ENCODE data around the gene LRP1.
"Not testable (repeated sequence)": the region's sequence is repeated elsewhere in the genome, so short reads cannot be mapped to it uniquely, and the experiment has no call there.

The LRP1 gene

DNA sequence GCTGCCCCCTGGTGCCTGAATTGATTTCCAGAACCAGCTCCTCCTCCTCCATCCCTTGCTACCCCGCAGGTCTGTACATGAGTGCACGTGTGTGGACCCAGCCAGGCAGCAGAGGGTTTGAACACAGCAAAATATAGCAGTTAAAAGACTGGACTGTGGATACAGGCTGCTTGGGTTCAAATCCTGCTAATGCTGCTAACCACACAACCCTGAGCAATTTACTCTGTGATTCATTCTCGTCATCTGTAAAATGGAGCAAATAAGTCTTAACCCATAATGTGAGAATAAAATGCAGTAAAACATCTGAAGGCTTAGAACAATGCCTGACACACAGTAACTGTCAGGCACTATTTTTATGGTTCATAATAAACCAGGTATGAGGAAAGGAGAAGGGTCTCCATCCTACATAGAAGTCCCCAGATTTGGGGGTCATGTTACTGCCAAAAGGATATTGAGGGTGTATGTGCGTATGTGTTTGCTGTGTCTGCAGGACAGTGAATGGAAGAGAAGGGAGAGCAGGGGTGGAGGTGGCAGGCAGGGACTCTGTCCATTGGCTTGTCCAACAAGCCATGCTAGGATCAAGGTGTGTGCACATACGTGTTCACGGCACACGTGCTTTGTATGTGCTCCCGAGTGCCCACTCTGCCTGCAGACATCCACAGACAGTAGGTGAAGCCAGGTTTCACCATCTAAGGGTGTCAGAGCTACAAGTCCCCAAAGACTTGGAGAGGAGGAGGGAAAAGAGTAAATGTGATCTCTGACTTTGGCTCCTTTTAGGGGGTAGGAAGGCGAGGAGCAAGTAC, 15.6 kb upstream of the LRP1 start:
- DNase-seq: no peak

DNA sequence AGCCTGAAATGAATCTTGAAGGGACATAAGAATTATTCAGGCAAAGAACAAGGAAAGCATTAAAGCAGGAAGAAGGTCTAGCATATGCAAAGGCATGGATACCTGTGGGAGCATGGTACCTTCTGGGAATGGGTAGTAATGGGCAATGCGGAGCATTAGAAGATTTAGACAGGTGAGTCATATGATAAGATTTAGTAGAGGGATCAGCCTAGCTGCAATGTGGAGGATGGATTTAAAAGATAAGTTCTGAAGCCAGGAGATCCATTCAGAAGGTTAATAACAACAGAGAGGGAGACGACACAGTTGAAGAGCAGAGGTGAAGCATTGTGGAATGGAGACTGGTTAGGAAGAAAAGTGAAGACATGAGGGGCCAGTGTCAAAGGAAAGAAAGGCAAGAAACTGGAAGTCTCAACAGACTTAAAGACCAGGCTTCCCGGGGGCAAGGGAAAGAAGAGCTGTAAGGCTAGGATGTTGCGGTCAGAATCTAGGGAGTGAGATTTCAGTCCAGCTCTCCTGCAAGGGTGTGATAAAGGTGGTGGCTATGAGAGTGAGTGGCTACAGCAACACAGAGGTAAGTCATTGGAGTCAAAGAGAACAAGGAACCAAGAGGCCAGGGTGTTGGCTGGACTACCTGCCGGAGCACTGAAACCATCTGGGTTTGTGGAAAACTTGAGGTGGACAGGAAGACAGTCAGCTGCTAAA, 11.6 kb upstream of the LRP1 start:
- DNase-seq: no peak

DNA sequence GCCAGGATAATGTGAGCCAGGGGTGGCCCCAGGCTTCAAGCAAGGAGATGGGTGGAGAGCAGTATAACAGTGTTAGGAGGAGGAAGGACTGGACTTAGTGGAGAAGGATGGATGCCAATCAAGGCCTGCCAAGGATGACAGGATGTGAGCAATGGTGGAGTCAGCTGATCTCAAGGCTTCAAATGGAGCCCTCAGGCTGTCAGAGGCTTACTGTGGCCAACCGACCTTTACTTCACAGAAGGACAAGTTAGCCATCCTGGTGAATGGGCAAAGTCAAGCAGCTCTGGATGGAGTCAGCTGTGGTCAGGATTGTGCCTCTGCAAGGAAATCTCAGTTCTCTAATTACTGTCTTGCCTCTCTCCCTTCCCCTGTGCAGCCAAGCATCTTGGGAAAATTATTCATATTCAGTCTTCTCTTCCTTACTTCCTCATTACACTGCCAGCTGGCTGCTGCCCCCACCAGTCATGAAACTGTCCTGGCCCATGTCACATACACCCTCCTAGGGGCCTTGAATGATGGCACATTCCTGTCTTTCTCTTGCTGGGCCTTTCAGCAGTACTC, 9.5 kb upstream of the LRP1 start:
- peak; percentile 72 for DNase-seq

DNA sequence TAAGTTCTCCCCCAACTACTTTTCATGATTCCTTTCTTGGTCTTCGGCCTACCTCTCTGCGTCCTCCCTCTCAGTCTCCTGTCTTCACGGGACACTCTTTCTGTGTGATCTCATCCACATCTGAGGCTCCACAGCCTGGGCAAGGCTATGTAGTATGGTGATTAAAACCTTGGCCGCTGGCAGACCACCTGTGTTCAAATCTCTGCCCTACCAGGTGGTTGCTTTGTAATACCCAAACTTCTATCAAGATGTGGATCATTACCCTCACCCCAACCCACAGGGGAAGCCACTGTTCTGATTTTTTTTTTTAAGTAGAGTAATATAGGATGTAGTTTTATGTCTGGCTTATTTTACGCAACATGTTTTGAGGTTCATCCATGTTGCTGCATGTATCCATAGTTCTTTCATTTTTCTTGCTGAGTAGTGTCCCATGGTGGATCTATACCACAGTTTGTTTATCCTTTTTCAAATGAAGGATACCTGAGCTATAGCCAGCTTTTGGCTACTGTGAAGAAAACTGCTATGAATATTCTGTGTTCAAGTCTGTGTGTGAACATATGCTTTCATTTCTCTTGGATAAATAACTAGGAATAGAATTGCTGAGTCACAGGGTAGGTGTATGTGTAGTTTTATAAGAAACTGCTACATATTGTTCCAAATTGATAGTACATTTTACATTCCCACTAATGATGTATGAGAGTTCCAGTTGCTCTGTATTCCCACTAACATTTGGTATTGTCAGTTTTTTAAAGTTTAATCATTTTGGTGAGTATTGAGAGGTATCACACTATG, 8.8 kb upstream of the LRP1 start:
- no peak for DNase-seq

DNA sequence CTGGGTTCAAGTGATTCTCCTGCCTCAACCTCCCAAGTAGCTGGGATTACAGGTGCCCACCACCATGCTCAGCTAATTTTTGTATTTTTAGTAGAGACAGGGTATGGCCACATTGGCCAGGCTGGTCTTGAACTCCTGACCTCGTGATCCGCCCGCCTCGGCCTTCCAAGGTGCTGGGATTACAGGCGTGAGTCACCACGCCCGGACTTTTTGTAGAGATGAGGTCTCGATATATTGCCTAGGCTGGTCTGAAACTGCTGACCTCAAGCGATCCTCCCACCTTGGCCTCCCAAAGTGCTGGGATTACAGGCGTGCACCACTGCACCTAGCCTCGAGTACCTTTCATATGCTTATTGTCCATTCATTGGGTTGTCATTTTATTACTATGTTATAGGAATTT, 7.6 kb upstream of the LRP1 start:
- not testable (repeated sequence) for DNase-seq

DNA sequence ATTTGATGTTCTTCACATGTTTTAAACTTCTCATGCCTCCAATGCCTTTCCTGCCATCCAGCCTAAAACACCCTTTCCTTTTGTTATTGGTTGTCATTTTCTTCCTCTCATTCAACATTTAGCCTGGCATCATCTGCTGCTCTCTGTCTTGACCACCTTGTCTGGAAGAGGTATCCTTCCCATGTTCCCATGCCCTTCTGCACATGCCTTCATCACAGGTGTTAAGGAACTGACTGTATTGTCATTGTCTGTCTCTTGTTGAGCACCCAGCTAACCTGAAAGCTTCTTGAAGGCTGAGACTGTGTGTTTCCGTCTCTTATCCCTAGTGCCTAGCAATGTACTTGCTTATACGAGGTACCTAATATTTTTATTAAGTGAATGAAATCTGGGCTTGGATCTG, 4.5 kb upstream of the LRP1 start:
- DNase-seq: no peak

DNA sequence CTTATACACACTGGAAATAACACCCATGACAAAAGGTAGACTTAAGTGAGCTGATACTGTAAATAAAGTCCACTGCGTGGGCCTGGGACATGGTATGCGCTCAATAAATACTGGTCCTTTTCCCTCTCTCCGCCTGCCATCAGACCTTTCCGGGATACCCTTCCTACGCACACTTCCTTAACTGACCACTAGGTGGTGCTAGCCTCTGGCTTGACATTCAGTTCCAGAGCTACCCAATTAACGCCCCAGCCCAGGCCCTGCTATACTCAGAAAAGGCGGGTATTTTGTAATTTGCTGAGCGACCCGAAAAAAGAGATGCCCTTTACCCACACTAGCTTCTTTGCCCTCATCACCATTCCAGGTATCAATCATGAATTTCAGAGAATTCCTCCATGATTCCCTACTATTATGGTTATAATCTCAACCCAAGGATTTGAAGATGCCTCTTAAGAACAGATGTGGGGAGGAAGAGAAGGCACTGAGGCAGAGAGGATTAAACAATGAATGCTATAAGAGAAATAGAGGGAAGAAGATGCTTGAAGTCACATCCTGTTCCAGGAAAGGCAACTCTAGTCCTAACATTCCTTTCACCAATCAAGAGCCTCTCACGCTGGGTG, 3.9 kb upstream of the LRP1 start:
- DNase-seq: peak; percentile 77

DNA sequence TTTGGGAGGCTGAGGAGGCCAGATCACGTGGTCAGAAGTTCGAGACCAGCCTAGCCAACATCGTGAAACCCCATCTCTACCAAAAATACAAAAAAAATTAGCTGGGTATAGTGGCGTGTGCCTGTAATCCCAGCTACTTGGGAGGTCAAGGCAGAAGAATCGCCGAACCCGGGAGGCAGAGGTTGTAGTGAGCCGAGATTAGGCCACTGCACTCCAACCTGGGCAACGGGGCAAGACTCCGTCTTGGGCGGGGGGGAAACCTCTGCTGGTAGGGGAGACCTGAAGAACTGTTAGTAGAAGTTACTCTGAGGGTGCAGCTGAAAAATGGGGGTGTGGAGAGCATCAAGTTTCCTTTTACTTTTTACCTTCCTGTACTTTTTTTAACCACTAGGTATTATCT, 2.2 kb upstream of the LRP1 start:
- DNase-seq: no peak

DNA sequence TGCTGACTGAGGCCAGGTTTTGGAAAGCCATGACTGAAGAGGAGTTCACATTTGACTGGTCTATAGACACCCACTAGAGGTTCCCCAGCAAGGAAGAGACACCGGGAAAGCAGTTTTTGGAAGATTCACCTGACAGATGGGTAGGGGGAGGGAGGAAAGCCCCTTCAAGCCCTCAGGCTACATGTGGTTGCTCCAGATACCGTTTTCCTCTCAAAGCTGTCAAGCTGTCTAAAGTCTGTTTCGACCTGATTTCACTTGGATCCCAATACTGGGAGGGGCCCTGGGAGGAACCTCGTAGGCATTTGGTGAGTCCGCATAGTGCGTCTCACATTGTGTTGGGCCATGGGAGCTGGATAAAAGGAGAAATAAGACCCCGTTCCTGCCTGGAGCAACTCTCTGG, 1.7 kb upstream of the LRP1 start:
- no peak for DNase-seq

DNA sequence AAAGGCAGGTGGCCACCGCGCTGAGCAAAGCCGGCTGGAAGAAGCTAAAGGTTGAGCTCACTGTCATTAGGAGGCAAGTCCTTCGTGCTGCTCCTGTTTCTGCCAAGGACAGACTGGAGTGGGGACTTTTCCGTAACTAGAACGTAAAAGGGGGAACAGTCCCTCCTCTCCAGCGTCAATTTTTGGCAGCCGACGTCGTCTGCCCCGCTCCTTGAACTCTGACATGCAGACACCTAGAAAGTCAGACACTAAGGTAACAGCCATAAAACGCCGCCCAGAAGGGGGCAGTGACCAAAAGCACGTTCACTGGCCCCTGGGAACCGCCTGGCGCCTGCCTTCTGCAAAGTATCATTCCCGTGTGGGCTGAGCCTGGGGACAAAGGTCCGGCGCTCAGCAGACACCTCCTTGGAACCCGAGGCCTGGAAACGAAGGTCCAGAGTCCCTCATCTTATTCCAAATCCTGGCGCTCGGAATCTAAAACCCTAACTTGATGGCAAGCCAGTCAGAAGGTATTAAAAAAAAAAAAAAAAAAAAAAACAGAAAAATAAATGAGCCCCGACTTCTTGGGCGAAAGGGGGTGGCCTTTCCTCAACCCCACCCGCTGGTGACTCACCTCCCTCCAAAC, 1.1 kb upstream of the LRP1 start:
- peak; percentile 54 for DNase-seq

DNA sequence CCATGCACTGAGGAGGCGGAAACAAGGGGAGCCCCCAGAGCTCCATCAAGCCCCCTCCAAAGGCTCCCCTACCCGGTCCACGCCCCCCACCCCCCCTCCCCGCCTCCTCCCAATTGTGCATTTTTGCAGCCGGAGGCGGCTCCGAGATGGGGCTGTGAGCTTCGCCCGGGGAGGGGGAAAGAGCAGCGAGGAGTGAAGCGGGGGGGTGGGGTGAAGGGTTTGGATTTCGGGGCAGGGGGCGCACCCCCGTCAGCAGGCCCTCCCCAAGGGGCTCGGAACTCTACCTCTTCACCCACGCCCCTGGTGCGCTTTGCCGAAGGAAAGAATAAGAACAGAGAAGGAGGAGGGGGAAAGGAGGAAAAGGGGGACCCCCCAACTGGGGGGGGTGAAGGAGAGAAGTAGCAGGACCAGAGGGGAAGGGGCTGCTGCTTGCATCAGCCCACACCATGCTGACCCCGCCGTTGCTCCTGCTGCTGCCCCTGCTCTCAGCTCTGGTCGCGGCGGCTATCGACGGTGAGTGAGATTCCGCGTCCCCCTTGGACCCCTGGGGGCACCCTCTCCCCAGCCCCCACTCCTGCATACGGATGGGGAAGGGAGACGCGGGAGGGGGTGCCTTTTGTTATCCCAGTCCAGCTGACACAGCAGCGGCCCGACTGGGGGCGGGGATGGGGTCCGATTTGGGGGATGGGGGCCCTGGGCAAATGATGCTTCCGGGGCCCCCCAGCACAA, 400 bp downstream of the LRP1 start:
- DNase-seq: no peak

DNA sequence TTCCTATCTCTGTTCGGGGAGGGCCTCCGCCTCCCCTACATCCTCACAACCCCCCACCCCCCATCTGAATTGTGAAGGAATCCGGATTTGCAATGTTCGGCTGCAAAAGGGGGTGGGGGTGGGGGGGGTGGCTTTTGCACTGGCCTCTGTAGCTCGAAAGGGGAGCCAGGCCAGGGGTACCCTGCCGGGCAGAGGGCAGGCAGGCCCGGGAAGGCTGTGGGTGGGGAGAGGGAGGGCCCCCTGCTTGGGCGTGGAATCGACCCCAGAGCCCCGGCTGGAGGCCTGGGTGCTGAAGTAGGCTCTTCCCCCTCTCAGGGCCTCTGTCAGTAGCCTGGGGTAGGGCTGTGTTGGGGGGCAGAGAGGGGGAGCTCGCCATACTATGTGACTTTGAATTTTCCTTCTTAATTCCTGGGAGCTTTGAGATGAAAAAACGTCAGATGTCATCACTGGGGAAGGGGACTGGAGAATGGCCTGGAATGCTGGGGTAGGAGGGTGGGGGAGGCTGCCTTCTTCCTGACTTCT, 1.1 kb downstream of the LRP1 start:
- peak; percentile 24 for DNase-seq

DNA sequence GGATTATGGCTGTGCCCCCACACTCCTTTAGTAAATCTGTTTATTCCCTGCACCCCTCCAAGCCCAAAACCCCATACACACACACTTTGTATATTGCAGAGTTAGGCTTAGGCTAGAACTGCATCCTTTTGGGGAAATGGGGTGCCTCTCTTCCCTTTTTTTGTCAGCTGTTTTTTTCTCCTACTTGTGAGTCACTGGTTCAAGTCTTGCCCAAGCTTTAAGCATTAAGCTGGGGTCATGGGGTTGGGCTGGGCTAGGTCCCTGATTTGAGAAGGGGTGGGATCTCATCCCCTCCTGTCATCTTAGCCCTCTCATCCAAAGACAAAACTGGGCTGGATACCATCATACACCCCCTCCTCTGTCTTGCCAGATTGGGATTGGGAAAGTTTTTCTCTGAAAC, 1.6 kb downstream of the LRP1 start:
- DNase-seq: peak; percentile 57

DNA sequence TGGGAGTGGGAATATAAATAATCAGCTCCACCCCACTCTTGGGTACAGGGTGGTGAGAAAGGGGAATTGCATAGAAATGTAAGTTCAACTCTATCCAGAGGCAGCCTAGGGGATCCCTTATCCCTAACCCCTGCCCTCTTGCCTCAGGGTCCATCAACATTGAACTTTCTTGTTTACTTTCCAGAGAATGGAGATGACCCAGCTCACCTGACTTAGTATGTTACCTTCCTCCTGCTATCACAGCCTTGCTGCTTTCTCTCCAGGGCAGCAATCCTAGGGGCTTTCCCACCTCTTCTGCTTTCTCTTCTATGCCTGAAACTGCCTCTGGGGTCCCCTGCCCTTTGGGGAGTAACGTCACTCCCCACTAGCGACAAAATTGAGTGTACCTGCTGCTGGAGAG, 2.7 kb downstream of the LRP1 start:
- no peak for DNase-seq

DNA sequence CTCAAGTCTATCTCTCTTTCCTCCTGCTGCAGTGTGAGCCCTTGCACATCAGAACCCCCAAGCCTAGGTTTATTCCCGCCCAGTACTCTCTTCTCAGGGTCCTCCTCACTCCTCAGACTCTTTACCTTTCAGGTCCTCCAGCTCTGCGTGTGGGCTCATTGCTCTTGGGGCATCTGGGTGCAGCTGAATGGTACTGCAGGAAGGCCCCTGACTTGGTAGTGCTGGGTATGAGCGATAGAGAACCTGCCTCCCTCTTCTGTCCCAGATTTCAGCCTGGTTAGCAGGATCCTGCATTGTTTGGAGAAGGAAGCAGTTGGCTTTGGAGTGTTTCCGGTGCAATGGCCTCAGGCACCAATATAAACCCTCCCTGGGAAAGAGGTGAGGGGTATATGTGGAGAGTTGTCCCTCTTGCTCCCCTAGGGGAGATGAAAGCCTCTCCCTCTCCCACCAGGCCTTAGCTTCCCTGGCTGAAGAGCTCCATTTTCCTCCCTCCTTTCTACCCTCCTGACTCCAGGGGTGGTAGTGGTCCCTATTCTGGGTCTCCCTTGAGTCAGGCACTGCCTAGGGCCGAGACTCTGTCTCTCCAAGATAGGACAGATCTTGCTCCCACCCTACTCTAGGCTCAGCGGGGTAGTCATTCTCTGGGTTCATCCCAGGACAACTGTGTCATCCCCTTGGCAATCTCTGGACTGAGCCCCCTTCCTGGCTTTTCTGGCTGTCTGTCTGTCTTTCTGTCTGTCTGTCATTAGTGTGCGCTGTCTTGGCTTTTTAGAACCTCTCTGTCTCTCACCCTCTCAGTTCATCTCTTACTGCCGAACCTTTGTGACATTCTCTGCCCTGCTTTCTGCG, 3.8 kb downstream of the LRP1 start:
- peak; percentile 37 for DNase-seq

DNA sequence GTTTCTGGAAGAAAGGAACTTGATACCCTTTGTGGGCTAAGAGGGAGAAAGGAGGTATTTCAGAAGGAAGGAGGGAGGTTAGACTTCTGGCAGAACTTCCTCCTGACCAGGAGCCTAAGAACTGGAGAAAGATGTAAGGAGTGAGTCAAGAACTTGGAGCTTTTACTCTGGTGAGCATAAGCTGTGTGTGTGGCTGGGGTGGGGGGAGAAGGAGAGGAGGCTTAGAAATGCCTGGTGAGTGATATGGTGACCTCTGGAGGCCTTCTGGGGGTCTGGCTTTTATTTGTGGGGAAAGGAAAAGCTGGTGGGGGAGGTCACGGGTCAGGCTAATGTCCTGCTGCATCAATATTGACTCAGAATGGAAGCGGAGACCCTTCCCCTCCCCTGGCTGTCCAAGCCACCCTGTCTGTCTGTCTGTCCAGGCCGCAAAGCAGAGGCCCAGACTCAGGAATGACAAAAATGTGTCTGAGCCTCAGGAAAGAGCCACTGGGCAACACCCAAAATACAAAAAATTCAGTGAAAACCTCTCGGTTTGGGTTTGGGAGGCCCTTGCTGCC, 4.8 kb downstream of the LRP1 start:
- DNase-seq: peak; percentile 76

DNA sequence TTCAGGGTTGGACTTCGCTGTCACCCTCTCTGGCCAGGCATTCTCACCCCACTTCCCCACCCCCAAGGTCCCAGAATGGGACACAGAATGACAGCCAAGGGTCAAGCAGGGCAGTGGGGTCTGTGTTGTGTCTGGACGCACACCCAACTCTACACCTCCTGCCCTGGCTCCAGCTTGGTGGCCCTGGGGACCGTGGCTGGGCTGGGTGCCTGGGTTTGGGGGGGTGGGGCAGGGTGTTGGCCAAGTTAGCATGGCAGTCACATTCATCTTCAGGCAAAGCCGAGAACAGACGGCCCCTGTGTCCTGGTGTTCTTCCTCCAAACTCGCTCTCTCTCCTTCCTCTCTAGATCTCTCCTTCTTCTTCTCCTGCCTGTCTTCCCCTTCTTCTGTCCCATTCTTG, 5.6 kb downstream of the LRP1 start:
- no peak for DNase-seq

DNA sequence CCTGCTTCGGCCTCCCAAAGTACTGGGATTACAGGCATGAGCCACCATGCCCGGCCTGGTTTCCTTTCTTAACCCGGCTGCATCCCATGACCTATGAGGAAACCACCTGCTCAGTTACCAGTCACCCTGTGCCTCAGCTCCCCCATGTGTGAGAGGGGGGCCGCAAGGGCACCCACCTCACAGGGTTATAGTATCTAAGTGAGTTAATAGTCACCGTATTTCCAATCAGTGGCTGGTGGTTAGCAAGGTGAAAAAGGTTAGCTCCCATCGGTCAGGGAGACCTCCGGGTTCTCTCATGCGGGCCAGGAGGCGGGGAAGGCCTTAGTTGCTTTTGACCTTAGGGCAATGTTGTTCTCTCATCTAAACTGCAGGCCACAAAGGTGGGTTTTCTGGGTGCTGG, 6.7 kb downstream of the LRP1 start:
- no peak for DNase-seq

DNA sequence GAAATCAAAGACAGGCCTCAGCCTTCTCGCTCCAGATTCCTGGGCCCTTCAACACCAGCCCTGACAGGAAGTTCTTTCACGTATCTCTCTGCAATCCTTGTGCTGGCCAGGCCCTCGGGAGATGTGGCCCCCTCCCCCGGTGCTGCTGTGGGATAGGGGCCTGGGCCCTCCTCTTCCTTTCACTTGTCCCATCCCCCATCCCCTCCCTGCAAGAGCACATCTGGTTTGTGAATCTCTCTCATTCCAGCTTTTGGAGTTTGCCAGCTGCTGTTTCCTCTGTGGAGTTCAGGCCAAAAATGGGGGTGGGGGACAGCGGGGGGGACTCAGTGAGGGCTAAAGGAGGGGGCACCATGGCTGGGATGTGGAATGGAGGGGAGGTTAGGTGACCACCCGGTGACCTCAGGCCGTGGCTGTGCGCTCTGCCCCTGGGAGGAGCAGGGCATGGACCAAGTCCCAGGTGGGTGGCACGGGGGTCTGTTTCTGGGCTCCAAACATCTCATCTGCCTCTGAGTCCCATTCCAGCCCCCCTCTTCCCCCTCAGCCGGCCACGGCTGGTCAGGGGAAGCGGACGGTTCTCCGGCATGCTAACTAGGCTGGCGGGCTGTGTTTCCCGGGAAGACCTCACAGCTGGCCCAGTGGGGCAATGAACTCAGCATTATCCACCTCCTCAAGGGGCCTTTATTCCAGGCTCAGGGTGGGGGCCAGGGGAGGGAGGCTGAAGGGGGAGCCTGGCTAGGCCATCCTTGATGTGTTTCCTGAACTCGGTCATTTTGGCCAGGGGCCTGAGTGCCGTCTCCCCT, 7.4 kb downstream of the LRP1 start:
- peak; percentile 41 for DNase-seq
